ENCODE results near the gene SIDT1.
"Not testable (repeated sequence)": the region's sequence is repeated elsewhere in the genome, so short reads cannot be mapped to it uniquely, and the experiment has no call there.

The SIDT1 gene

GRCh38 chr3:113631573-113631972 lies 99.2 kb downstream of the SIDT1 start:
- Histone ChIP-seq H3K27ac (ENCODE audit: low read length) (no peak overlapping the region), H4K20me1 (ENCODE audit: insufficient read depth, low read length) (no peaks in the 10 kb centered on the region), H3K4me1 (ENCODE audit: low read length) (peaks cover 31% of the 10 kb centered on the region), H3K27me3 (ENCODE audit: low read depth, low read length) (no peaks in the 10 kb centered on the region), H3K79me2 (ENCODE audit: low read length) (no peaks in the 10 kb centered on the region), H2AFZ (ENCODE audit: low read depth, low read length) (no peak overlapping the region), H3K4me2 (ENCODE audit: low read length) (peak overlapping the region; percentile 50), H3K9me3 (ENCODE audit: insufficient read depth, low read length) (no peaks in the 10 kb centered on the region), H3K4me3 (ENCODE audit: low read length) (0 out of 2 replicates have a peak overlapping the region, but pooled peaks have one; percentile 11), H3K9ac (ENCODE audit: low read length) (no peak overlapping the region), H3K36me3 (replicated peaks; ENCODE audit: low read depth, low read length) (no peaks in the 10 kb centered on the region)
- TF ChIP-seq CTCF (IDR thresholded peaks at IDR 0.05; ENCODE audit: low read depth, low read length) (no peak), EZH2phosphoT487 (IDR thresholded peaks at IDR 0.05; ENCODE audit: low read depth) (no peak)

- H3K4me1 ChIP-seq (ENCODE audit: low read length): peaks cover 18% of the 10 kb centered on the region
- H3K36me3 ChIP-seq (replicated peaks; ENCODE audit: low read depth, low read length): no peaks in the 10 kb centered on the region
- TF ChIP-seq CTCF (IDR thresholded peaks at IDR 0.05; ENCODE audit: low read depth, low read length) (no peak), EZH2phosphoT487 (IDR thresholded peaks at IDR 0.05; ENCODE audit: low read depth) (no peak)
- no peaks in the 10 kb centered on the region for H3K27me3 ChIP-seq (ENCODE audit: low read depth, low read length)
- no peak overlapping the region for H3K4me2 ChIP-seq (ENCODE audit: low read length)
- no peak overlapping the region for H2AFZ ChIP-seq (ENCODE audit: low read depth, low read length)
- no peaks in the 10 kb centered on the region for H4K20me1 ChIP-seq (ENCODE audit: insufficient read depth, low read length)
- H3K27ac ChIP-seq (ENCODE audit: low read length): no peak overlapping the region
- no peaks in the 10 kb centered on the region for H3K79me2 ChIP-seq (ENCODE audit: low read length)
- H3K9ac ChIP-seq (ENCODE audit: low read length): no peak overlapping the region
- H3K4me3 ChIP-seq (ENCODE audit: low read length): no peak overlapping the region
- no peaks in the 10 kb centered on the region for H3K9me3 ChIP-seq (ENCODE audit: insufficient read depth, low read length)
Measured at GRCh38 chr3:113634782-113635474, 102.6 kb downstream of the SIDT1 start.

GRCh38 chr3:113636034-113636433 lies 103.7 kb downstream of the SIDT1 start:
- not testable (repeated sequence) for H3K36me3 ChIP-seq (replicated peaks; ENCODE audit: low read depth, low read length); H3K79me2 ChIP-seq (ENCODE audit: low read length); H3K27me3 ChIP-seq (ENCODE audit: low read depth, low read length); H4K20me1 ChIP-seq (ENCODE audit: insufficient read depth, low read length); H3K27ac ChIP-seq (ENCODE audit: low read length); H3K9ac ChIP-seq (ENCODE audit: low read length); H3K4me3 ChIP-seq (ENCODE audit: low read length); H3K9me3 ChIP-seq (ENCODE audit: insufficient read depth, low read length); H3K4me2 ChIP-seq (ENCODE audit: low read length); H3K4me1 ChIP-seq (ENCODE audit: low read length); H2AFZ ChIP-seq (ENCODE audit: low read depth, low read length)

DNA sequence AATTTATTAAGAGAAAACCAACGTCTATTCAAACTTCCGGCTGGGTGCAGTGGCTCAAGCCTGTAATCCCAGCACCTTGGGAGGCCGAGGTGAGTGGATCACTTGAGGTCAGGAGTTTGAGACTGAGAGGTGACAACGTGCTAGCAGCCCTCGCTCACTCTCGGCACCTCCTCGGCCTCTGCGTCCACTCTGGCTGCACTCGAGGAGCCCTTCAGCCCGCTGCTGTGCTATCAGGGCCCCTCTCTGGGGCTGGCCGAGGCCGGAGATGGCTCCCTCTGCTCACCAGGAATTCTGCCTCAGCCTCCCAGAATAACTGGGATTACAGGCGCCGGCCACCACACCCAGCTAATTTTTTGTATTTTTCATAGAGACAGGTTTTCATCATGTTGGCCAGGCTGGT lies 105.4 kb downstream of the SIDT1 start:
- Histone ChIP-seq H3K36me3 (replicated peaks; ENCODE audit: low read depth, low read length) (no peaks in the 10 kb centered on the region), H2AFZ (ENCODE audit: low read depth, low read length) (no peak overlapping the region), H3K9ac (ENCODE audit: low read length) (no peak overlapping the region), H4K20me1 (ENCODE audit: insufficient read depth, low read length) (no peaks in the 10 kb centered on the region), H3K4me3 (ENCODE audit: low read length) (no peak overlapping the region), H3K9me3 (ENCODE audit: insufficient read depth, low read length) (no peaks in the 10 kb centered on the region), H3K27me3 (ENCODE audit: low read depth, low read length) (no peaks in the 10 kb centered on the region), H3K27ac (ENCODE audit: low read length) (no peak overlapping the region), H3K4me2 (ENCODE audit: low read length) (no peak overlapping the region), H3K4me1 (ENCODE audit: low read length) (no peaks in the 10 kb centered on the region), H3K79me2 (ENCODE audit: low read length) (no peaks in the 10 kb centered on the region)
- TF ChIP-seq EZH2phosphoT487 (IDR thresholded peaks at IDR 0.05; ENCODE audit: low read depth) (no peak), CTCF (IDR thresholded peaks at IDR 0.05; ENCODE audit: low read depth, low read length) (no peak)
